HFFc6 (cell line): Measurements from ENCODE around the gene TUBB1. TPM values are rescaled to one million over a fixed set of nuclear protein-coding genes. Genes with fewer than 3 reads are reported as not detected.

Source experiments
- DNase-seq: peaks from one replicate; pipeline ENCODE4 v3.0.0-alpha.2; 2018
- H3K27ac Mint-ChIP-seq: 2 replicates; pipeline ENCODE4 v1.8.0; 2020; ENCODE audit warnings: mild to moderate bottlenecking, mixed read lengths
- H3K27me3 Mint-ChIP-seq: 2 replicates; pipeline ENCODE4 v1.8.0; 2021; ENCODE audit warnings: mild to moderate bottlenecking, moderate library complexity, mixed read lengths; ENCODE audit not compliant: insufficient read depth
- H3K36me3 Mint-ChIP-seq: 2 replicates; pipeline ENCODE4 v1.8.0; 2021; ENCODE audit warnings: low read depth, mixed read lengths
- H3K4me1 Mint-ChIP-seq: 2 replicates; pipeline ENCODE4 v1.8.0; 2020; ENCODE audit warnings: low read depth, mixed read lengths
- H3K4me3 Mint-ChIP-seq: 2 replicates; pipeline ENCODE4 v1.8.0; 2020; ENCODE audit warnings: mild to moderate bottlenecking, moderate library complexity, mixed read lengths
- H3K9me3 Mint-ChIP-seq: 2 replicates; pipeline ENCODE4 v1.8.0; 2020; ENCODE audit warnings: mild to moderate bottlenecking, mixed read lengths
- CTCF ChIP-seq: fragments of 200-600 bp; sonication (generic); IDR thresholded peaks from 2 replicates; pipeline ENCODE4 v1.5.0; 2021; ENCODE audit warnings: antibody characterized with exemption, mild to moderate bottlenecking
- total RNA-seq, 6 experiments: library from RNA; stranded (reverse); fragmentation: NEBNext Ultra II Directional; extraction: Animal tissue kit (Norgen Biotek cat#: 25700); gene quantifications; 2 replicates in 1 of 6; 3 replicates in 5 of 6; pipeline ENCODE4 v1.2.3, GENCODE V29; 2021

TUBB1 gene
- total RNA-seq, 6 experiments from 2014 or later: not detected

DNA sequence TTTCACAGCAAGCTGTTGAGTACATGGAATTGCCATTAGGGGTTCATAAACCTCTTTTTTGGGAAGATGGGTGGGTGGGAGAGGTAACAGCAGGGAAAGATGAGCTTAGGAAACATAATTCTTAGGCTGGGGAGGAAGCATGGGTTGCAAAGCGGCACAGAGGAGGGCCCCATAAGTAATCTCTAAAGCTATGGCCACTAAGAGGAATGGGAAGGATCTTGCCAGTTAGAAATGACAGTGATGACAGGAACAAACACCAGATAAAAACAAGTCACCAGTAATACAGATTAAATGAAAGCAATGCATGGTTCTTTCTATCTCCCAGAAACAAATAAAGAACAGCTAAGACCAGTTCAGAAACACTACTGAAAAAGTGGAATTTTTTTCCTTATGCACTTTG lies 54.4 kb downstream of the TUBB1 start:
- DNase-seq: no peak
- Mint-ChIP-seq H3K36me3 (no peaks in the 10 kb centered on the region), H3K27ac (no peak overlapping the region), H3K4me1 (peaks cover 24% of the 10 kb centered on the region), H3K9me3 (no peaks in the 10 kb centered on the region), H3K4me3 (no peak overlapping the region), H3K27me3 (peaks cover 14% of the 10 kb centered on the region)
- no peak for TF ChIP-seq CTCF

GRCh38 chr20:59074456-59074855 lies 55.2 kb downstream of the TUBB1 start:
- TF ChIP-seq CTCF: no peak
- Mint-ChIP-seq H3K27ac (no peak overlapping the region), H3K4me1 (peaks cover 27% of the 10 kb centered on the region), H3K36me3 (no peaks in the 10 kb centered on the region), H3K27me3 (peaks cover 10% of the 10 kb centered on the region), H3K9me3 (no peaks in the 10 kb centered on the region), H3K4me3 (no peak overlapping the region)
- peak; percentile 6 for DNase-seq

DNA sequence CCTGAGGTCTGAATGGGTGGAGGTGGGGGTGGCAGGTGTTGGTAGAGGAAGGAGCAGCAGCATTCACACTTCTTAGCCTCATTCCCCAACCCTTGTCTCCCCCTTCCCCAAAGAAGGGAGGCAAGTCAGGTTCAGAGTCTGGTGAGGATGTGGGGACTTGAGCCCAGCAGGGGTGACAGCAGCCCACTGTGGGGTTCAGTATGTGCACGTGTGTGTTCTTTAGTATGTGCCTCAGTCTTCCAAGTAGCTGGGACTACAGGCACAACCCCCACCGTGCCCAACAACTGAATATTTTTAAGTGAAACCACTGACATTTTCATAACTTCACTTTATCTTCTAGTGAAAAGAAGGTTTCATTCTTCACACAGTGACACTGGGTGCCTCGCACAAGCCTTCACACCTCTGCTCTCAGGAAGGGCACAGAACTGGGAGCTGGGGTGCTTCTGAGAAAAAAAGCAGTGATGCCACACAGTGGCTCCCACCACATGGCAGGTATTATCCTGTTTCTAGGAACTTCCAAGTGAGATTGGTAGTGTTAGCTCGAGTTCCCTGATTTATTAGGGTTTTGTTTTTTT lies 56.8 kb downstream of the TUBB1 start:
- Mint-ChIP-seq H3K27ac (no peak overlapping the region), H3K9me3 (no peaks in the 10 kb centered on the region)

More for the DNA sequence above, 56.8 kb downstream of the TUBB1 start:
- no peak for TF ChIP-seq CTCF
- peaks cover 27% of the 10 kb centered on the region for H3K4me1 Mint-ChIP-seq
- no peak overlapping the region for H3K4me3 Mint-ChIP-seq
- DNase-seq: no peak
- no peaks in the 10 kb centered on the region for H3K36me3 Mint-ChIP-seq
- H3K27me3 Mint-ChIP-seq: peaks cover 9% of the 10 kb centered on the region

Other genes with a start within 250 kb of the TUBB1 start
- 1 to 10 TPM; 1.0 to 1.5 (median 1.3) TPM for gene GNAS-AS1, start 168.5 kb upstream of the TUBB1 start, total RNA-seq
- gene GNAS, start 166.7 kb upstream of the TUBB1 start, total RNA-seq: 1,000 to 10,000 TPM in 2 of 6 experiments, 100 to 1,000 TPM in 4; 820 to 1,032 (median 914) TPM
- 10 to 100 TPM; 52.3 to 64.0 (median 62.1) TPM for gene NELFCD, start 38.2 kb upstream of the TUBB1 start, total RNA-seq
- gene CTSZ, start 12.2 kb upstream of the TUBB1 start, total RNA-seq: 100 to 1,000 TPM; 124 to 240 (median 136) TPM
- 10 to 100 TPM; 75.0 to 91.4 (median 84.4) TPM for gene ATP5F1E, start 12.9 kb downstream of the TUBB1 start, total RNA-seq
- gene PRELID3B, start 23.4 kb downstream of the TUBB1 start, total RNA-seq: 10 to 100 TPM; 55.2 to 64.1 (median 59.8) TPM
- not detected for gene ZNF831, start 144.4 kb downstream of the TUBB1 start, total RNA-seq